ENCODE data around the gene C1orf74. TPM values are rescaled to one million over a fixed set of nuclear protein-coding genes. Genes with fewer than 3 reads are reported as not detected.
A peak's percentile ranks its signal among the peaks of the same experiment; 100 is the strongest.

The C1orf74 gene
- total RNA-seq, 1 experiment from 2014 or later, result 7.1 TPM

- Mint-ChIP-seq H3K27me3 (ENCODE audit: insufficient read depth, unreplicated experiment) (no peaks in the 10 kb centered on the region), H3K9me3 (ENCODE audit: unreplicated experiment) (no peaks in the 10 kb centered on the region), H3K36me3 (ENCODE audit: insufficient read depth, unreplicated experiment) (peaks cover 10% of the 10 kb centered on the region), H3K4me3 (ENCODE audit: unreplicated experiment) (no peak overlapping the region), H3K4me1 (ENCODE audit: insufficient read depth, unreplicated experiment) (peaks cover 41% of the 10 kb centered on the region), H3K27ac (ENCODE audit: low read depth, unreplicated experiment) (peak overlapping the region; percentile 64)
- TF ChIP-seq CTCF (IDR thresholded peaks at IDR 0.05; ENCODE audit: unreplicated experiment), result no peak
- no TSS peak for BruUV-seq (replicated peaks)
- intact Hi-C loops (cut with micrococcal nuclease), result no loop called here
- POLR2A ChIA-PET, result interaction anchor here (0.6 to 21.0 kb wide), 10 partner anchors 2 to 1444 kb away, joined by 3 to 1382 read pairs (median 48); partner anchors contain the start of genes C1orf74, IRF6 and UTP25
- CTCF ChIA-PET, result interaction anchor here (2.2 to 30.3 kb wide), 4 partner anchors 4 to 36 kb away, joined by 7 to 1144 read pairs (median 592); partner anchors contain the start of genes IRF6 and UTP25
- DNase-seq (ENCODE audit: unreplicated experiment), result no peak
Measured at GRCh38 chr1:209813902-209814301, 29.5 kb upstream of the C1orf74 start.

- no peaks in the 10 kb centered on the region for H3K9me3 Mint-ChIP-seq (ENCODE audit: unreplicated experiment)
- ChIA-PET POLR2A (interaction anchor here (0.7 to 16.5 kb wide), 9 partner anchors 12 to 1963 kb away, joined by 3 to 1382 read pairs (median 4); partner anchors contain the start of genes C1orf74, LAMB3 and UTP25), CTCF (interaction anchor here (1.0 to 28.3 kb wide), 6 partner anchors 10 to 63 kb away, joined by 3 to 1144 read pairs (median 4); partner anchors contain the start of gene UTP25)
- no peak for TF ChIP-seq CTCF (IDR thresholded peaks at IDR 0.05; ENCODE audit: unreplicated experiment)
- no peaks in the 10 kb centered on the region for H3K27me3 Mint-ChIP-seq (ENCODE audit: insufficient read depth, unreplicated experiment)
- intact Hi-C loops (cut with micrococcal nuclease), result no loop called here
- no peak overlapping the region for H3K4me3 Mint-ChIP-seq (ENCODE audit: unreplicated experiment)
- no peaks in the 10 kb centered on the region for H3K36me3 Mint-ChIP-seq (ENCODE audit: insufficient read depth, unreplicated experiment)
- H3K27ac Mint-ChIP-seq (ENCODE audit: low read depth, unreplicated experiment), result no peak overlapping the region
- DNase-seq (ENCODE audit: unreplicated experiment), result no peak
- BruUV-seq (replicated peaks), result no TSS peak
- peaks cover 54% of the 10 kb centered on the region for H3K4me1 Mint-ChIP-seq (ENCODE audit: insufficient read depth, unreplicated experiment)
Measured at GRCh38 chr1:209810783-209811182, 26.4 kb upstream of the C1orf74 start.

GRCh38 chr1:209809611-209810010 is 25.3 kb upstream of the C1orf74 start:
- no TSS peak for BruUV-seq (replicated peaks)

More at GRCh38 chr1:209809611-209810010, 25.3 kb upstream of the C1orf74 start:
- no peaks in the 10 kb centered on the region for H3K9me3 Mint-ChIP-seq (ENCODE audit: unreplicated experiment)
- no peaks in the 10 kb centered on the region for H3K27me3 Mint-ChIP-seq (ENCODE audit: insufficient read depth, unreplicated experiment)
- H3K36me3 Mint-ChIP-seq (ENCODE audit: insufficient read depth, unreplicated experiment), result no peaks in the 10 kb centered on the region
- H3K4me1 Mint-ChIP-seq (ENCODE audit: insufficient read depth, unreplicated experiment), result peaks cover 49% of the 10 kb centered on the region
- CTCF ChIA-PET, result interaction anchor here (0.6 to 28.3 kb wide), 8 partner anchors 9 to 1548 kb away, joined by 3 to 1144 read pairs (median 5); partner anchors contain the start of gene UTP25
- no peak for TF ChIP-seq CTCF (IDR thresholded peaks at IDR 0.05; ENCODE audit: unreplicated experiment)
- DNase-seq (ENCODE audit: unreplicated experiment), result peak; percentile 97
- peak overlapping the region; percentile 71 for H3K27ac Mint-ChIP-seq (ENCODE audit: low read depth, unreplicated experiment)
- peak overlapping the region; percentile 22 for H3K4me3 Mint-ChIP-seq (ENCODE audit: unreplicated experiment)
- intact Hi-C loops (cut with micrococcal nuclease), result no loop called here
- POLR2A ChIA-PET, result interaction anchor here (1.0 to 16.5 kb wide), 9 partner anchors 10 to 280 kb away, joined by 3 to 1382 read pairs (median 53); partner anchors contain the start of genes C1orf74, LAMB3 and UTP25
